K562 treated with DMSO at 1 percent for 12 hours (cell line): Measurements from ENCODE around the gene DNPH1. TPM values are rescaled to one million over a fixed set of nuclear protein-coding genes. Genes with fewer than 3 reads are reported as not detected.

Experiments
- total RNA-seq: library from RNA; unstranded; fragments of 300-600 nt; gene quantifications from 2 replicates; pipeline ENCODE4 v1.2.3, GENCODE V29; 2022; ENCODE audit not compliant: insufficient read depth

Gene DNPH1, protein sequence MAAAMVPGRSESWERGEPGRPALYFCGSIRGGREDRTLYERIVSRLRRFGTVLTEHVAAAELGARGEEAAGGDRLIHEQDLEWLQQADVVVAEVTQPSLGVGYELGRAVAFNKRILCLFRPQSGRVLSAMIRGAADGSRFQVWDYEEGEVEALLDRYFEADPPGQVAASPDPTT
- total RNA-seq = 185 and 274 TPM in 2 replicates

DNA sequence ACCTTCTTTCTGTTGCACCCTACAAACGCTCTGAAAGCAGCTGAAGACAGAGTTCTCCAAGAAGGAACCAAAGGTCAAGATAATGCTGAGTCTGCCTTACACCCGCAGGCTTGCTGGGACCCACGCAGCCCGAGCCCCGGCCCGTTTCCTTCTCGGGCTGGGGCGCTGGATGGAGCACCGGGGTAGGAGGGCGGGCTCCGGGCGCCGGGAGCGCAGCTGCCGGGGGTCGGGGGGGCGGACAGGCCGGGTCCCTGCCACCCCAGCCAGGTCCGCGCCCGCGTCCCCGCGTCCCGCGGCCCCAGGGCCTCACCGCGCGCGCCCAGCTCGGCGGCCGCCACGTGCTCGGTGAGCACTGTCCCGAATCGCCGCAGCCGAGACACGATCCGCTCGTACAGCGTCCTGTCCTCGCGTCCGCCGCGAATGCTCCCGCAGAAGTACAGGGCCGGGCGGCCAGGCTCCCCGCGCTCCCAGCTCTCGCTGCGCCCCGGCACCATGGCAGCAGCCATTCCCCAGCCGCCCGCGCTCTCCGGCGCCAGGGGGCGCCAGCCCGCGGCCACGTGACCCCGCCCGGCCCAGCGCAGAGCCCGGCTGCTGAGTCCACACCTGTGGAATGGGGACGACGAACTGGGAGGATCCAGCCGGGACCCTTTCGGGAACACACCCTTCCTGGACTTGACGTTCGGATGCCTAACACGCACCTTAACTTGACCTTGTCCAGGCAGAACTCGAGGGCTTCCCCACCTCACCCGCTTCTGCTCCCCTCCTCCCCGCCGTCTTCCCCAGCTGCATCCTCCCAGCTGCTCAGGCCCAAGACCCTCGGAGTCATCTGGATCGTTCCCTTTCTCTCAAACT lies at the start of gene DNPH1:
Gene DNPH1 (minus strand): TSS at position 531 of the 852 bp plus-strand sequence. CDS start 25 bp downstream, at position 506.

GRCh38 chr6:43242908-43243663 lies 13.8 kb upstream of the DNPH1 start, which contains the start of gene TTBK1:
TSS of gene TTBK1 (plus strand) at chr6:43243481. CDS start at chr6:43246661, 3,180 bp downstream.

GRCh38 chr6:43181942-43182860 lies 47.1 kb downstream of the DNPH1 start, which contains the start of gene CUL9:
TSS of gene CUL9 (plus strand) at chr6:43182196. CDS start at chr6:43184311, 2,115 bp downstream.

Other genes with a start within 250 kb of the DNPH1 start
- gene PPP2R5D, start 244.9 kb downstream of the DNPH1 start, total RNA-seq = 28.8 and 63.1 TPM in 2 replicates
- gene MEA1, start 215.5 kb downstream of the DNPH1 start, total RNA-seq = 103 and 123 TPM in 2 replicates
- gene KLHDC3, start 215.2 kb downstream of the DNPH1 start, total RNA-seq = 176 and 182 TPM in 2 replicates
- gene RRP36, start 207.9 kb downstream of the DNPH1 start, total RNA-seq = 89.7 and 118 TPM in 2 replicates
- 19.4 and 31.7 TPM in 2 replicates for gene CUL7, start 175.6 kb downstream of the DNPH1 start, total RNA-seq
- gene MRPL2, start 170.0 kb downstream of the DNPH1 start, total RNA-seq = 113 and 127 TPM in 2 replicates
- gene KLC4, start 169.8 kb downstream of the DNPH1 start, total RNA-seq = 22.5 and 34.5 TPM in 2 replicates
- gene PTK7, start 153.2 kb downstream of the DNPH1 start, total RNA-seq = 9.1 and 16.9 TPM in 2 replicates
- 23.4 and 33.8 TPM in 2 replicates for gene SRF, start 58.2 kb downstream of the DNPH1 start, total RNA-seq
- 17.5 and 22.0 TPM in 2 replicates for gene CUL9, start 47.3 kb downstream of the DNPH1 start, total RNA-seq
- gene TTBK1, start 14.0 kb upstream of the DNPH1 start, total RNA-seq = not detected in 2 replicates
- not detected in 2 replicates for gene SLC22A7, start 68.8 kb upstream of the DNPH1 start, total RNA-seq
- 1.3 TPM in 1 of 2 replicates, not detected in the other for gene CRIP3, start 79.3 kb upstream of the DNPH1 start, total RNA-seq
- 5.9 and 28.7 TPM in 2 replicates for gene ZNF318, start 140.2 kb upstream of the DNPH1 start, total RNA-seq
- 12.4 and 39.0 TPM in 2 replicates for gene ABCC10, start 198.1 kb upstream of the DNPH1 start, total RNA-seq
- gene DLK2, start 226.1 kb upstream of the DNPH1 start, total RNA-seq = 1.0 TPM in 2 replicates
- 32.2 and 46.2 TPM in 2 replicates for gene TJAP1, start 248.1 kb upstream of the DNPH1 start, total RNA-seq